Measurements from ENCODE around the gene EFNA4. TPM values are rescaled to one million over a fixed set of nuclear protein-coding genes. Genes with fewer than 3 reads are reported as not detected.
A peak's percentile ranks its signal among the peaks of the same experiment; 100 is the strongest.

Gene EFNA4
- total RNA-seq, 1 experiment from 2014 or later: 7.4 TPM

DNA sequence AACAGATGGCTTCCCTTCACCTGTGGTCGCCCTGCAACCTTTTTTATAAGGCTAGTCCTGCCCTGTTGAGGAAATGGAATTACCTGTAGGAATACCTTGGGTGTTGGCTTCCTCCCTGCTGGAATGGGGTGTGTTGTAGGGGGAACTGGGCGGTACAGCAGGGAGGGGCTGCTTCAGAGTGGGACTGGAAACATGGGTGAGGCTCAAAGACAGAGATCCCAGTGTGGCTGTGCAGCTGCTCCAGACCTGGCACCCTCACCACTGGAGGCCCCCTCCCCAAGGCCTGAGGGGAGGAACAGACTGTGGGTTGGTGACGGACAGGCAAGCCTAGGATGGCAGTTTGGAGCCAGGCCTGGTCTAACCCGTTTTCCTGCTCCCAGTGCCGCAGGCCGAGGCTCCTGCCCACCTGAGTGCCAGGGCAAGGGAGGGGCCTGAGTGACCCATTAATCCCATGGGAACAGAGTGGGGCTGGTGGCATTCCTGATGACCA is 19.6 kb downstream of the EFNA4 start:
- no peak overlapping the region for H3K27ac Mint-ChIP-seq (ENCODE audit: low read depth, unreplicated experiment)
- TF ChIP-seq, protein P1, sequence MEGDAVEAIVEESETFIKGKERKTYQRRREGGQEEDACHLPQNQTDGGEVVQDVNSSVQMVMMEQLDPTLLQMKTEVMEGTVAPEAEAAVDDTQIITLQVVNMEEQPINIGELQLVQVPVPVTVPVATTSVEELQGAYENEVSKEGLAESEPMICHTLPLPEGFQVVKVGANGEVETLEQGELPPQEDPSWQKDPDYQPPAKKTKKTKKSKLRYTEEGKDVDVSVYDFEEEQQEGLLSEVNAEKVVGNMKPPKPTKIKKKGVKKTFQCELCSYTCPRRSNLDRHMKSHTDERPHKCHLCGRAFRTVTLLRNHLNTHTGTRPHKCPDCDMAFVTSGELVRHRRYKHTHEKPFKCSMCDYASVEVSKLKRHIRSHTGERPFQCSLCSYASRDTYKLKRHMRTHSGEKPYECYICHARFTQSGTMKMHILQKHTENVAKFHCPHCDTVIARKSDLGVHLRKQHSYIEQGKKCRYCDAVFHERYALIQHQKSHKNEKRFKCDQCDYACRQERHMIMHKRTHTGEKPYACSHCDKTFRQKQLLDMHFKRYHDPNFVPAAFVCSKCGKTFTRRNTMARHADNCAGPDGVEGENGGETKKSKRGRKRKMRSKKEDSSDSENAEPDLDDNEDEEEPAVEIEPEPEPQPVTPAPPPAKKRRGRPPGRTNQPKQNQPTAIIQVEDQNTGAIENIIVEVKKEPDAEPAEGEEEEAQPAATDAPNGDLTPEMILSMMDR (IDR thresholded peaks at IDR 0.05; ENCODE audit: unreplicated experiment): no peak

DNA sequence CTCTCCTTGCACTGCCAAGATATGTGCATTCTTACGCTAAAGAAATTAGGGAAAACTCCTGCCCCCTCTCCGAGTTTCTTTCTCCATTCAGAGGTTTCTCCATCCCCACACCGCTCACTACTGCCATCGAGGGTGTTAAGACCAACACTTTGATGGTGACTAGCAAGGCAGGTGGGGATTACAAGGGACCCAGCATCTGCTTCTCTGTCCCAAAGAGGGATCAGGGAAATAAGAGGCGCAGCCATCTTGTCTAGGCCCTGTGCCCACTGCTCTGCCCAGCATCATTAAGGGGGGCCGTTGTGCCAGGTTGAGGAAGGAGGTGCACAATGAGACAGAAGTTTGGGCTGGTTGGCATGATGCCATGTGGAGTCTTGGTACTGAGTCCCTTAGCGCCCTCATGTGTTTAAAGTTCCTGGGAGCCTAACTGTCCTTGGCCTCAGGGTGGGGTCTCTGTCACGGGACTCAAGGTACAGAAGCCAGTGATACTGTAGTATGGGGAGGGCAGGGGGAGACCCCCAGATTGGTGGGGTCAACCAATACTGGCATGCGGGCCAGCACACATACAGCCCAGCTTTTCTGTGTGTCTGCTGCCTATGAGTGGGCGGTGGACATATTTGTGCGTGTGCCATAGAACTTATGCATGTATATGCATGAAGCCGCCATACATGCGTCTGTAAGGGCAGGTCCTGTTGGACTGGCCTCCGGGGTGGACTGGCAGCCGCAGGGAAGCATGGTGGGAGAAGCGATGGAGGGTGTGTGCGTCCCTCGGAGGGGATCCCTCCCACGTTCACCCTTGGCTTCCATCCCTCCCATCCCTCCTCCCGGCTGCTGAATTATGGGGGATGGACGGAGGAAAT is 20.6 kb downstream of the EFNA4 start:
- peaks cover 36% of the 10 kb centered on the region for H3K4me1 Mint-ChIP-seq (ENCODE audit: insufficient read depth, unreplicated experiment)
- peak overlapping the region; percentile 96 for H3K27ac Mint-ChIP-seq (ENCODE audit: low read depth, unreplicated experiment)
- BruUV-seq (replicated peaks): no TSS peak

More for the DNA sequence above, 19.6 kb downstream of the EFNA4 start:
- CTCF ChIA-PET: interaction anchor here (0.6 to 5.2 kb wide), 16 partner anchors 8 to 523 kb away, joined by 3 to 78 read pairs (median 6); partner anchors contain the start of genes ADAM15, EFNA4, FLAD1 and KRTCAP2
- Mint-ChIP-seq H3K4me1 (ENCODE audit: insufficient read depth, unreplicated experiment) (peaks cover 44% of the 10 kb centered on the region), H3K4me3 (ENCODE audit: unreplicated experiment) (no peak overlapping the region), H3K9me3 (ENCODE audit: unreplicated experiment) (no peaks in the 10 kb centered on the region), H3K27me3 (ENCODE audit: insufficient read depth, unreplicated experiment) (peaks cover 30% of the 10 kb centered on the region), H3K36me3 (ENCODE audit: insufficient read depth, unreplicated experiment) (no peaks in the 10 kb centered on the region)
- DNase-seq (ENCODE audit: unreplicated experiment): no peak
- intact Hi-C loops (cut with micrococcal nuclease): no loop called here
- POLR2A ChIA-PET: interaction anchor here (1.0 to 1.6 kb wide), 3 partner anchors 39 to 110 kb away, joined by 3 to 4 read pairs (median 3); partner anchors contain the start of gene FLAD1
- no TSS peak for BruUV-seq (replicated peaks)

DNA sequence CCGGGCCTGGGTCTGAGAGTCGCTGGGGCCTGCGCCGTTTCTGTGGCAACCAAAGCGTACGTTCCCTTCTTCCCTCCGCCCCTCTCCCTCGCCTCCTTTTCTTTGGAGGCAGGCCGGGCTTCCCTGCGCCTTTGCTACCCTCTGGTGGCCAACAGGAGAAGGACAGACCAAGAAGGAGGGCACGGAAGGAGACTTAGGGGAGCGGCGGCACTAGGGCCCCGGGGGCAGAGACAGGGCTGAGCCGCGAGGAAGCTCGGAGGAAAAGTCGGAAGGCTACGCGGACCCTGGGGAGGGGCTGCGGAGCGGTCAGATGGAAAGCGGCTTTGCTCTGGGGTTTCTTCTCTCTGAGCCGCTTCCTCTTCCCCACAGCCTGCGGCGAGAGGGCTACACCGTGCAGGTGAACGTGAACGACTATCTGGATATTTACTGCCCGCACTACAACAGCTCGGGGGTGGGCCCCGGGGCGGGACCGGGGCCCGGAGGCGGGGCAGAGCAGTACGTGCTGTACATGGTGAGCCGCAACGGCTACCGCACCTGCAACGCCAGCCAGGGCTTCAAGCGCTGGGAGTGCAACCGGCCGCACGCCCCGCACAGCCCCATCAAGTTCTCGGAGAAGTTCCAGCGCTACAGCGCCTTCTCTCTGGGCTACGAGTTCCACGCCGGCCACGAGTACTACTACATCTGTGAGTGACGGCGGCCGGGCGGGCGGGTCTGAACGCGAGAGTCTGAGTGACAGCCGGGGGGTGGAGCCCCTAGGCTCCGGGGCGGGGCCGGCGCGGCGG is 21.4 kb downstream of the EFNA4 start:
- ChIA-PET POLR2A (interaction anchor here (0.7 to 3.8 kb wide), 35 partner anchors 9 to 670 kb away, joined by 3 to 35 read pairs (median 6); partner anchors contain the start of genes ADAM15, CKS1B, EFNA1 and EFNA4), CTCF (interaction anchor here (0.6 to 5.2 kb wide), 90 partner anchors 10 to 1091 kb away, joined by 3 to 78 read pairs (median 4); partner anchors contain the start of genes ADAM15, EFNA4, FLAD1 and GON4L)
- intact Hi-C loops (cut with micrococcal nuclease): loop anchor here (1.0 kb wide), 9 partner anchors 22 to 605 kb away; partner anchors contain the start of genes EFNA4 and ZBTB7B
- BruUV-seq (replicated peaks): no TSS peak
- Mint-ChIP-seq H3K4me1 (ENCODE audit: insufficient read depth, unreplicated experiment) (peaks cover 28% of the 10 kb centered on the region), H3K4me3 (ENCODE audit: unreplicated experiment) (peak overlapping the region; percentile 100), H3K9me3 (ENCODE audit: unreplicated experiment) (no peaks in the 10 kb centered on the region), H3K27me3 (ENCODE audit: insufficient read depth, unreplicated experiment) (peaks cover 19% of the 10 kb centered on the region), H3K36me3 (ENCODE audit: insufficient read depth, unreplicated experiment) (no peaks in the 10 kb centered on the region), H3K27ac (ENCODE audit: low read depth, unreplicated experiment) (peak overlapping the region; percentile 96)
- DNase-seq (ENCODE audit: unreplicated experiment): peak; percentile 98
- TF ChIP-seq, protein P1 (IDR thresholded peaks at IDR 0.05; ENCODE audit: unreplicated experiment): peak; percentile 89

More for the DNA sequence above, 20.6 kb downstream of the EFNA4 start:
- H3K36me3 Mint-ChIP-seq (ENCODE audit: insufficient read depth, unreplicated experiment): no peaks in the 10 kb centered on the region
- TF ChIP-seq, protein P1 (IDR thresholded peaks at IDR 0.05; ENCODE audit: unreplicated experiment): peak; percentile 55
- peaks cover 28% of the 10 kb centered on the region for H3K27me3 Mint-ChIP-seq (ENCODE audit: insufficient read depth, unreplicated experiment)
- ChIA-PET CTCF (interaction anchor here (0.6 to 5.2 kb wide), 42 partner anchors 9 to 933 kb away, joined by 3 to 78 read pairs (median 5); partner anchors contain the start of genes ADAM15, EFNA4, FLAD1 and KRTCAP2), POLR2A (interaction anchor here (0.7 to 3.8 kb wide), 24 partner anchors 8 to 669 kb away, joined by 3 to 35 read pairs (median 8); partner anchors contain the start of genes ADAM15, CKS1B, EFNA1 and EFNA4)
- intact Hi-C loops (cut with micrococcal nuclease): loop anchor here (1.0 kb wide), 9 partner anchors 21 to 604 kb away; partner anchors contain the start of genes EFNA4 and ZBTB7B
- peak overlapping the region; percentile 100 for H3K4me3 Mint-ChIP-seq (ENCODE audit: unreplicated experiment)
- H3K9me3 Mint-ChIP-seq (ENCODE audit: unreplicated experiment): no peaks in the 10 kb centered on the region
- peak; percentile 88 for DNase-seq (ENCODE audit: unreplicated experiment)
